Left ventricle myocardium inferior (tissue), 1 donor: Measurements from ENCODE around the gene SIGMAR1. TPM values are rescaled to one million over a fixed set of nuclear protein-coding genes. Genes with fewer than 3 reads are reported as not detected.

Experiments used
- DNase-seq: peaks from one replicate; pipeline ENCODE4 v3.0.0-alpha.2; 2020
- H3K27ac ChIP-seq: fragments of 200-600 bp; replicated peaks from 2 replicates; pipeline ENCODE4 v1.8.0; 2021
- H3K27me3 ChIP-seq: fragments of 200-600 bp; 2 replicates; pipeline ENCODE4 v1.8.0; 2021; ENCODE audit warnings: low read depth
- H3K36me3 ChIP-seq: fragments of 200-600 bp; 2 replicates; pipeline ENCODE4 v1.8.0; 2021
- H3K4me1 ChIP-seq: fragments of 200-600 bp; 2 replicates; pipeline ENCODE4 v1.8.0; 2021
- H3K4me3 ChIP-seq: fragments of 200-600 bp; 2 replicates; pipeline ENCODE4 v1.8.0; 2021; ENCODE audit warnings: mild to moderate bottlenecking, moderate library complexity
- H3K9me3 ChIP-seq: fragments of 200-600 bp; replicated peaks from 2 replicates; pipeline ENCODE4 v1.8.0; 2021
- CTCF ChIP-seq: fragments of 200-600 bp; IDR thresholded peaks from 2 replicates; pipeline ENCODE4 v1.8.0; 2021; ENCODE audit warnings: antibody characterized with exemption, mild to moderate bottlenecking, borderline replicate concordance
- intact Hi-C: fragments of 100-400 bp; cut with micrococcal nuclease; formaldehyde crosslinking; loops from one replicate; pipeline ENCODE4 v1.11.0; 2022
- total RNA-seq: library from RNA; stranded (reverse); fragmentation: NEBNext Ultra II Directional; extraction: Animal tissue kit (Norgen Biotek cat#: 25700); gene quantifications from one replicate; pipeline ENCODE4 v1.2.1, GENCODE V29; 2021
- donor health status: DM: no; HTN: yes; CAD: no; lungs with severe emphysema.

Gene SIGMAR1
- total RNA-seq, 1 donor from 2014 or later = 20.0 TPM

DNA sequence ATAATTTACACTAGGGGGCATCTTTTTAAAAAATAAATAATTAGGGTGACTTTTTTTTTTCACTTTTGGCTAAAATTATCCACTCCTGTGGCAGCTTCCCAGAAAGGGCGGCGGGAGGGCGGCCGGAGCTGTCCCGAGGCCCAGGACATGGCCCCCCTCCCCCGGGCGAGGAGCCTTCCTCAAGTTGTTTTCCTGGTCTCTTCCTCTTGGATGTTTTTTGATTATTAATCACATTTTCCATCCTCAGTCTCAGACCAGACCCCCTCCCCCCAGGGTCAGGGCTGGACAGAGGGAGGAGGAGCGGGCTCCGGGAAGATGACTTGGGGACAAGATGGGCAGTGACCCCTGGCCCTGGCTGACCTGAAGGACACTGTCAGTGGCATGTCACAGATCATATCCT, 43.4 kb downstream of the SIGMAR1 start:
- peaks cover 52% of the 10 kb centered on the region for H3K4me1 ChIP-seq
- DNase-seq = no peak
- TF ChIP-seq CTCF = no peak

GRCh38 chr9:34592895-34593601, 44.5 kb downstream of the SIGMAR1 start:
- TF ChIP-seq CTCF = no peak
- Histone ChIP-seq H3K36me3 (no peaks in the 10 kb centered on the region), H3K27ac (peak overlapping the region; percentile 70), H3K27me3 (peaks cover 55% of the 10 kb centered on the region), H3K9me3 (no peaks in the 10 kb centered on the region), H3K4me3 (peak overlapping the region; percentile 20), H3K4me1 (peaks cover 59% of the 10 kb centered on the region)
- intact Hi-C loops = loop anchor here (5.0 kb wide), 1 partner anchor 46 kb away; no protein-coding TSS in a partner anchor
- peak; percentile 81 for DNase-seq

More for the DNA sequence above, 43.4 kb downstream of the SIGMAR1 start:
- peak overlapping the region; percentile 70 for H3K27ac ChIP-seq
- peaks cover 43% of the 10 kb centered on the region for H3K27me3 ChIP-seq
- H3K9me3 ChIP-seq = no peaks in the 10 kb centered on the region
- no peak overlapping the region for H3K4me3 ChIP-seq
- intact Hi-C loops = loop anchor here (5.0 kb wide), 1 partner anchor 47 kb away; no protein-coding TSS in a partner anchor
- H3K36me3 ChIP-seq = no peaks in the 10 kb centered on the region

DNA sequence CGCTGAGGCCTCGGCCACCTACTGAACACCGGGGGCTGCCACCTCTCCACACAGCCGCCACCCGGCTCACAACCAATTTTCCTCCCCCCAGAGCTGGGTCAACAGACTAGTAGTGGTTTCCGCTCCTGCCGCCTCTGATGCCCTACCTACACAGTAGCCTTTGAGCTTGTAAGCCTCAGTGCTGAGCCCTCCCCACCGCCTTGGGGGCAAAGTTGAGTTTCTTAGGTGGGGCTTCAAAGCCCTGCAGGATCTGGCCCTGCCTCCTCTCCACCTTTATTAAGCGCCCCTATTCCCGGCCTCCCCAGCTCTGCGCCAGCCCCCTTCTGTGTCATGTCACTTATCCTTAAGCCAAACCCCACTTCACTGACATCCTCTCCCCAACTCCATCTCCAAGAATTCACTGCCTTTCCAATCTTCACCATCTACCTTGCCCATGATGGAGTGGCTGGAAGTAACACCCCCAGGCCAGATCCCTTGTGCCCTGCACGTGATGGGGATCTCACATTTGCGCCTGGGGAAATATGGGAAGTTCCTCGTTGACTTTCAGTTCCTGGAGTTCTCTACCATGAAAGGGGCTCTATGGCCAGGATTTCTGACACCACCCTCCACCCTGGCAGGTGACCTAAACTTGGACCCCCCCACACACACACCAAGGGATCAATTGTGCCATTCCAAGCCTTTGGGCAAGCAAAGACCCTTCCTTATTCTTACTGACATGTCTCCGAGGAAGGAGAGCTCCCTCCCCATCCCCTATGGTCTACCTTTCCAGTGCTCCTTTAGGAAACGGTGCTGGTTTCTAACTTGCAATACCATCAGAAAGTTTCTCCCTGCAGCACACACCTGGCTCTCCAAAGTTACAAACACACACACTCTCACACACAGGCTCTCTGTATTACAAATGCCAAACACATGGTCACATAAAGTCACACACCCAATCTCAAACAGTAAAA, 45.4 kb downstream of the SIGMAR1 start:
- Histone ChIP-seq H3K4me1 (peaks cover 59% of the 10 kb centered on the region), H3K9me3 (no peaks in the 10 kb centered on the region), H3K27me3 (peaks cover 63% of the 10 kb centered on the region), H3K4me3 (peak overlapping the region; percentile 68), H3K36me3 (no peaks in the 10 kb centered on the region), H3K27ac (peak overlapping the region; percentile 70)
- no peak for DNase-seq
- no peak for TF ChIP-seq CTCF
- intact Hi-C loops = loop anchor here (5.0 kb wide), 1 partner anchor 45 kb away; no protein-coding TSS in a partner anchor

- peak; percentile 88 for DNase-seq
- peak overlapping the region; percentile 37 for H3K27ac ChIP-seq
- no peaks in the 10 kb centered on the region for H3K9me3 ChIP-seq
- peak; percentile 92 for TF ChIP-seq CTCF
- intact Hi-C loops = loop anchor here (5.0 kb wide), 1 partner anchor 44 kb away; no protein-coding TSS in a partner anchor
- no peaks in the 10 kb centered on the region for H3K36me3 ChIP-seq
- peaks cover 71% of the 10 kb centered on the region for H3K27me3 ChIP-seq
- H3K4me3 ChIP-seq = peak overlapping the region; percentile 68
- peaks cover 59% of the 10 kb centered on the region for H3K4me1 ChIP-seq
Measured at GRCh38 chr9:34591248-34591916, 46.2 kb downstream of the SIGMAR1 start.
